Measurements from ENCODE around the gene AAMP. TPM values are rescaled to one million over a fixed set of nuclear protein-coding genes. Genes with fewer than 3 reads are reported as not detected.

Gene AAMP
- total RNA-seq, 1 donor = 27.1 TPM

DNA sequence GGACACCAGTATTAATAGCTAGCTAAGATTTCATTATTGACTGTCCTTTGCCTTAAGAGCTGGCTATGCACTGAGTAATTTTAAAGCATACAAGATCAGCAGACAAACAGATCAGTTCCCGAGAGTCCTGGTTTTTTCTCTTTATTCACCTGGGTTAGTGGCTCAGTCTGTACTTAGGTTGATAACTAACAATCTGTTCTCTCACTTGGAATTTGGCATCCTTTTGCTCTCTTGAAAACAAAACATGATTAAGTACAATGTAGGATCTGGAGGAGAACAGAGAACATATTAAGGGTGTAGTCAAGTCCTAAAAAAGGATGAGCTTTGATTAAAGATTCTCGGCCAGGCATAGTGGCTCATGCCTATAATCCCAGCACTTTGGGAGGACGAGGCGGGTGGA lies 36.4 kb downstream of the AAMP start:
- Histone ChIP-seq H3K9me3 (ENCODE audit: low read depth, low read length) (no peaks in the 10 kb centered on the region), H3K4me1 (ENCODE audit: insufficient read depth, low read length) (peaks cover 30% of the 10 kb centered on the region), H3K27me3 (ENCODE audit: insufficient read depth, low read length) (no peaks in the 10 kb centered on the region)

DNA sequence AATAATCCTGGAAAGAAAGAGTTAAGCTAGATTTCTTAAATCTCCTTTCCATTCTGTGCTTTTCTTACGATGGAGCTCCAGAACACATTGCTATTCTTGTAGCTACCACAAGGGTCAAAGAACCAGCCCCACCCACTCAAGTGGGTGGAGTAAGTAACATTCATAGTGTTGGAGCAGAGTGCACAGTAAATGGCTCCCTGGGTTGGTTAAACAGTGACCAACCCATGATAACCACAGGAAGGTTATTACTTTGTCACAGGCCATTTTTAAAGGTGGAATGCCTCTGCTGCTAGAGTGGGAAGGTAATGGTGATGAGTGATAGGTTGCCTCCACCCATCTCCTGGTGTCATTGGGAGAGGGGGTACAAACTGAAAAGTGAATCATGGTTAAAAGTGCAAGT lies 39.1 kb downstream of the AAMP start:
- Histone ChIP-seq H3K4me1 (ENCODE audit: insufficient read depth, low read length) (peaks cover 55% of the 10 kb centered on the region), H3K9me3 (ENCODE audit: low read depth, low read length) (no peaks in the 10 kb centered on the region), H3K27me3 (ENCODE audit: insufficient read depth, low read length) (no peaks in the 10 kb centered on the region), H3K4me3 (ENCODE audit: low read length) (no peak overlapping the region)

More for the DNA sequence above, 36.4 kb downstream of the AAMP start:
- H3K4me3 ChIP-seq (ENCODE audit: low read length) = no peak overlapping the region

- Histone ChIP-seq H3K4me3 (ENCODE audit: low read length) (no peak overlapping the region), H3K27me3 (ENCODE audit: insufficient read depth, low read length) (no peaks in the 10 kb centered on the region), H3K4me1 (ENCODE audit: insufficient read depth, low read length) (peaks cover 65% of the 10 kb centered on the region), H3K9me3 (ENCODE audit: low read depth, low read length) (no peaks in the 10 kb centered on the region)
Observed at GRCh38 chr2:218229851-218230250, 40.1 kb downstream of the AAMP start.

- Histone ChIP-seq H3K4me1 (ENCODE audit: insufficient read depth, low read length) (peaks cover 71% of the 10 kb centered on the region), H3K4me3 (ENCODE audit: low read length) (no peak overlapping the region), H3K9me3 (ENCODE audit: low read depth, low read length) (no peaks in the 10 kb centered on the region), H3K27me3 (ENCODE audit: insufficient read depth, low read length) (no peaks in the 10 kb centered on the region)
Observed at GRCh38 chr2:218229239-218229638, 40.7 kb downstream of the AAMP start.

GRCh38 chr2:218228366-218229090 lies 41.4 kb downstream of the AAMP start:
- Histone ChIP-seq H3K4me3 (ENCODE audit: low read length) (no peak overlapping the region), H3K9me3 (ENCODE audit: low read depth, low read length) (no peaks in the 10 kb centered on the region), H3K27me3 (ENCODE audit: insufficient read depth, low read length) (no peaks in the 10 kb centered on the region), H3K4me1 (ENCODE audit: insufficient read depth, low read length) (peaks cover 78% of the 10 kb centered on the region)

DNA sequence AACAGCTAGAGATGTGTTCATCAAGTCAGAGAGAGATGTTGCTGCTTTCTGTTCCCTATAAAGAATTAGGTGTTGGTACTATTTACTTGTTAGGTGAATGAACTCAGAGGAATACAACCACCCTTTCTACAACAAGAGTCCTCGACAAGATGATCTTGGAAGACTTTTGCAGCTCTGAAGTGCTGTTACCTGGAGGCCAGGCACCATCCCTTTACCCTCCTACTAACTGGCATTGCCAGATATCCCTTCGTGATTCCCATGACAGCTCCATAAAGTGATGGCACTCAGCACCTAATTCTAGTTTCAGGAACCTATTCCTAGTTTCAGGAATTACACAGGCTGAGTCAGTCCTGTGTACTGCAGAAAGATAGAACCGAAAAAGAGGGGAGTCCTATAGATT lies 43.0 kb downstream of the AAMP start:
- no peak overlapping the region for H3K4me3 ChIP-seq (ENCODE audit: low read length)
- no peaks in the 10 kb centered on the region for H3K9me3 ChIP-seq (ENCODE audit: low read depth, low read length)
- peaks cover 94% of the 10 kb centered on the region for H3K4me1 ChIP-seq (ENCODE audit: insufficient read depth, low read length)
- H3K27me3 ChIP-seq (ENCODE audit: insufficient read depth, low read length) = no peaks in the 10 kb centered on the region

GRCh38 chr2:218224186-218224585 lies 45.8 kb downstream of the AAMP start:
- H3K4me3 ChIP-seq (ENCODE audit: low read length) = no peak overlapping the region
- no peaks in the 10 kb centered on the region for H3K9me3 ChIP-seq (ENCODE audit: low read depth, low read length)
- H3K4me1 ChIP-seq (ENCODE audit: insufficient read depth, low read length) = peaks cover 98% of the 10 kb centered on the region
- no peaks in the 10 kb centered on the region for H3K27me3 ChIP-seq (ENCODE audit: insufficient read depth, low read length)

DNA sequence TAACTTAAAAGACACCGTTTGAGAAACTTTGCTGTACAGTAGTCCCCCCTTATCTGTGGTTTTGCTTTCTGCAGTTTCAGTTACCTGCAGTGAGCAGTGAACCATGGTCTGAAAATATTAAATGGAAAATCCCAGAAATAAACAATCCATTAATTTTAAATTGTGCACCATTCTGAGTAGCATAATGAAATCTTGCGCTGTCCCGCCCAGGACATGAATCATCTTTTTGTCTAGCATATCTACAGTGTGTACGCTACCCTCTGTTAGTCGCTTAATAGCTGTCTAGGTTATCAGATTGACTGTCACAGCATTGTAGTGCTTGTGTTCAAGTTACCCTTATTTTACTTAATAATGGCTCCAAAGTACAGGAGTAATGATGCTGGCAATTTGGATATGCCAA lies 46.9 kb downstream of the AAMP start:
- peaks cover 88% of the 10 kb centered on the region for H3K4me1 ChIP-seq (ENCODE audit: insufficient read depth, low read length)
- no peaks in the 10 kb centered on the region for H3K27me3 ChIP-seq (ENCODE audit: insufficient read depth, low read length)
- no peak overlapping the region for H3K4me3 ChIP-seq (ENCODE audit: low read length)
- H3K9me3 ChIP-seq (ENCODE audit: low read depth, low read length) = no peaks in the 10 kb centered on the region

GRCh38 chr2:218221000-218221399 lies 48.9 kb downstream of the AAMP start:
- Histone ChIP-seq H3K9me3 (ENCODE audit: low read depth, low read length) (no peaks in the 10 kb centered on the region), H3K4me3 (ENCODE audit: low read length) (no peak overlapping the region), H3K27me3 (ENCODE audit: insufficient read depth, low read length) (no peaks in the 10 kb centered on the region), H3K4me1 (ENCODE audit: insufficient read depth, low read length) (peaks cover 77% of the 10 kb centered on the region)

- Histone ChIP-seq H3K4me3 (ENCODE audit: low read length) (peak overlapping the region; percentile 99), H3K9me3 (ENCODE audit: low read depth, low read length) (no peaks in the 10 kb centered on the region), H3K27me3 (ENCODE audit: insufficient read depth, low read length) (no peaks in the 10 kb centered on the region), H3K4me1 (ENCODE audit: insufficient read depth, low read length) (peaks cover 68% of the 10 kb centered on the region)
Observed at GRCh38 chr2:218219934-218220333, 50.0 kb downstream of the AAMP start.

GRCh38 chr2:218218268-218219185 lies 51.4 kb downstream of the AAMP start:
- Histone ChIP-seq H3K9me3 (ENCODE audit: low read depth, low read length) (no peaks in the 10 kb centered on the region), H3K4me1 (ENCODE audit: insufficient read depth, low read length) (peaks cover 62% of the 10 kb centered on the region), H3K27me3 (ENCODE audit: insufficient read depth, low read length) (no peaks in the 10 kb centered on the region), H3K4me3 (ENCODE audit: low read length) (peak overlapping the region; percentile 99)

DNA sequence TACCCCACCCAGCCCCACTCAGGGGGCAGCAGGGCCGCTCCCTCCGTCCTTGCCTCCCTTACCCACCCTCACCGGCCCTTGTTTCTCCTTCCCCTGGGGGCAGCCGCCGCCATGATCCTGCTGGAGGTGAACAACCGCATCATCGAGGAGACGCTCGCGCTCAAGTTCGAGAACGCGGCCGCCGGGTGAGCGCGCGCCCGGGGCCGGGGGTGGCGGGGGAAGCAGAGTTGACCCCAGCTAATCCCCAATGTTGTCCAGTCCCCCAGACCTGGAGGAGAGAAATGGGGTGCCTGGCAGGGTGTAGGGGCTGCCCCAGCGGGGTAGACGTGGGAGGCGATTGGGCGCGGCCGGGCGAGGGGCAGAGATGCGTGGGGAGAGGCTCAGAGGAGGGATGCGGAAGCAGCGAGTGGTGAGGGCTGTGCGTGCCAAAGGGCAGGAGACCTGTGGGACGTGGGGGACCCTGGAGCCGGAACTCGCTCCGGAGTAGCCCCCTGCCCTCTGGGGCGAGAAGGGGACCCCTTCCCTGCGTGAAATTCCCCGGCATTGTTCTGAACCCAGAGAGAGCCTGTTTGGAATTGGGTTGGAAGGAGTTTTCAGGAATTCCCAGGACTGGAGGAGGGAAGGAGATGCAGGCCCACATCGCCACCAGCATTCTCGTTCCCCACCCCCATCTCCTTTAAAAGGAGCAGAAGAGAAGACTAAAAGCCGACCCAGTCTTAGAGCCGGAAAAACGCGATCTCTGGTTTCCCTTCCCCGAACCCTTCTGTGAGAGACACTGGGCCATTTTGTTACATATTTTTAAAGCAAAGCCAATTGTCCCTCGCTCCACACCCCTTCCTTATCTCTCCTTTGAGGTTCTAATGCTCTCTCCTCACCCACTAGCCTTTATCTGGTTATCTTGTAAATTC lies 52.3 kb downstream of the AAMP start:
- Histone ChIP-seq H3K4me1 (ENCODE audit: insufficient read depth, low read length) (peaks cover 53% of the 10 kb centered on the region), H3K4me3 (ENCODE audit: low read length) (peak overlapping the region; percentile 99), H3K27me3 (ENCODE audit: insufficient read depth, low read length) (no peaks in the 10 kb centered on the region), H3K9me3 (ENCODE audit: low read depth, low read length) (no peaks in the 10 kb centered on the region)

DNA sequence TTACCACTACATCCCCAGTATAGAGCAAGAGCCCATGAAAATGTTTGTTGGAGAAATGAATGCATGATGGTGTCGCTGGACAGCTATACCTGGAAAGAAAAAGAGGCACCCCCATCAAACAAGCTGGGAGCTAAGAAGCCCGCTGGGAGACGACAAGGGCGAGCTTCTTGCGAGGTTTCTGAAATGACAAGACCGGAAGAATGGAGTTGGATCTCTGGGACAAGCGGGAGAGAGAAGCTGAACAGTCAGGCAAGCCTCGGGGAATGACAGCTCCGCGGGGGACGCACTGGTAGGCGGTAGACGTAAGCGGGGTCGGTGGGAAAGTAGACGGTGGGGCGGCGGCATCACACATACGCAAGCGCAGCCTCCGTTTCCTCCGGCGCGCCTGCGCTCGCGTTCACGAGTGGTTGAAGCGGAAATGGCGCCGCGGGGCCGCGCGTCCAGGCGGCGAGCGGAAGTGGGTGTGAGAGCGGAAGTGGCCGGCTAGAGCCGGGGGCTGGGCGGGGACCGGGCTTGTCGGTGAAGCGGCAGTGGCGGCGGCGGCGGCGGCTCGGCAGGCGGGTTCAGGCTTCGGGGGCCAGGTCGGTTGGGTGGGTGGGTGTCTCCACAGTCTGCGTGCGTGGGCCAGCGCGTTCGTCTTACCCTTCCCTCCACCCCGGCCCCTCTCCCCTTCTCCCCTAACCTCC lies 53.1 kb downstream of the AAMP start, which contains the start of gene ARPC2:
Gene ARPC2, plus strand, starts transcription at position 516 of the 686 bp plus-strand sequence. CDS start 282 bp downstream, outside the sequence.
- Histone ChIP-seq H3K4me1 (ENCODE audit: insufficient read depth, low read length) (peaks cover 45% of the 10 kb centered on the region), H3K9me3 (ENCODE audit: low read depth, low read length) (no peaks in the 10 kb centered on the region), H3K4me3 (ENCODE audit: low read length) (peak within 1 kb of the TSS; percentile 99), H3K27me3 (ENCODE audit: insufficient read depth, low read length) (no peaks in the 10 kb centered on the region)

GRCh38 chr2:218216336-218216673 lies 53.6 kb downstream of the AAMP start:
- Histone ChIP-seq H3K9me3 (ENCODE audit: low read depth, low read length) (no peaks in the 10 kb centered on the region), H3K4me1 (ENCODE audit: insufficient read depth, low read length) (peaks cover 40% of the 10 kb centered on the region), H3K4me3 (ENCODE audit: low read length) (peak overlapping the region; percentile 99), H3K27me3 (ENCODE audit: insufficient read depth, low read length) (no peaks in the 10 kb centered on the region)

Measured in mononuclear cell (primary cell).